Sigmoid colon (tissue), 4 donors: ENCODE measurements around the gene ZNHIT3.

ENCODE experiments used
- EP300 ChIP-seq, 4 donors: sonication (generic); formaldehyde crosslinking; IDR thresholded peaks; one replicate each; pipeline ENCODE4 v1.6.1; 2017; ENCODE audit warnings: antibody characterized with exemption in 4 of 4
- POLR2A ChIP-seq, 2 donors: fragments of 450-650 bp; IDR thresholded peaks; one replicate each; pipeline ENCODE4 v1.6.1; 2016; ENCODE audit warnings: antibody characterized with exemption in 2 of 2, mild to moderate bottlenecking in 2 of 2, moderate library complexity in 2 of 2
- POLR2AphosphoS5 ChIP-seq, 4 donors: sonication (generic); formaldehyde crosslinking; IDR thresholded peaks; one replicate each; pipeline ENCODE4 v1.6.1; 2017; ENCODE audit warnings: antibody characterized with exemption in 4 of 4
- TF ChIP-seq, protein P1 (sequence below), 4 experiments: fragments of 450-650 bp in 3 of 4; fragments of 200-600 bp in 1 of 4; IDR thresholded peaks; one replicate each; pipeline ENCODE4 v1.5.1; 2016 to 2019; ENCODE audit warnings: antibody characterized with exemption in 4 of 4, mild to moderate bottlenecking in 3 of 4, moderate library complexity in 2 of 4

GRCh38 chr17:36506249-36506826, 19.9 kb downstream of the ZNHIT3 start:
- TF ChIP-seq, protein P1, sequence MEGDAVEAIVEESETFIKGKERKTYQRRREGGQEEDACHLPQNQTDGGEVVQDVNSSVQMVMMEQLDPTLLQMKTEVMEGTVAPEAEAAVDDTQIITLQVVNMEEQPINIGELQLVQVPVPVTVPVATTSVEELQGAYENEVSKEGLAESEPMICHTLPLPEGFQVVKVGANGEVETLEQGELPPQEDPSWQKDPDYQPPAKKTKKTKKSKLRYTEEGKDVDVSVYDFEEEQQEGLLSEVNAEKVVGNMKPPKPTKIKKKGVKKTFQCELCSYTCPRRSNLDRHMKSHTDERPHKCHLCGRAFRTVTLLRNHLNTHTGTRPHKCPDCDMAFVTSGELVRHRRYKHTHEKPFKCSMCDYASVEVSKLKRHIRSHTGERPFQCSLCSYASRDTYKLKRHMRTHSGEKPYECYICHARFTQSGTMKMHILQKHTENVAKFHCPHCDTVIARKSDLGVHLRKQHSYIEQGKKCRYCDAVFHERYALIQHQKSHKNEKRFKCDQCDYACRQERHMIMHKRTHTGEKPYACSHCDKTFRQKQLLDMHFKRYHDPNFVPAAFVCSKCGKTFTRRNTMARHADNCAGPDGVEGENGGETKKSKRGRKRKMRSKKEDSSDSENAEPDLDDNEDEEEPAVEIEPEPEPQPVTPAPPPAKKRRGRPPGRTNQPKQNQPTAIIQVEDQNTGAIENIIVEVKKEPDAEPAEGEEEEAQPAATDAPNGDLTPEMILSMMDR (IDR thresholded peaks at IDR 0.05), result no peak
- TF ChIP-seq POLR2A (IDR thresholded peaks at IDR 0.05) (no peak), EP300 (IDR thresholded peaks at IDR 0.05) (no peak), POLR2AphosphoS5 (IDR thresholded peaks at IDR 0.05) (no peak)
